ENCODE results near the gene SPATS2. TPM values are rescaled to one million over a fixed set of nuclear protein-coding genes. Genes with fewer than 3 reads are reported as not detected.

The SPATS2 gene
- total and polyA plus RNA-seq, 10 of the 15 experiments (the other 5 are each of a cell fraction or from before 2014, with no cell fraction given): 9.0 to 54.2 (median 27.5) TPM

- ATAC-seq (no peak), FAIRE-seq (no peak), DNase-seq (ENCODE audit: low read depth, low spot score) (no peak)
- Histone ChIP-seq H3K4me2 (ENCODE audit: control insufficient read depth, insufficient read depth) (no peak overlapping the region), H2AFZ (ENCODE audit: control insufficient read depth, low read depth, low read length) (no peak overlapping the region), H4K20me1 (ENCODE audit: control insufficient read depth, insufficient read depth) (no peaks in the 10 kb centered on the region), H3K4me1 (ENCODE audit: control insufficient read depth, insufficient read depth, low read length) (peaks cover 5% of the 10 kb centered on the region), H3K79me2 (ENCODE audit: control insufficient read depth, insufficient read depth, low read length) (no peaks in the 10 kb centered on the region), H3K27ac (ENCODE audit: control insufficient read depth, insufficient read depth) (no peak overlapping the region), H3K9me3 (replicated peaks; ENCODE audit: control insufficient read depth, insufficient read depth, low read length) (no peaks in the 10 kb centered on the region), H3K4me3 (no peak overlapping the region), H3K36me3 (ENCODE audit: control insufficient read depth in 2 of 2, insufficient read depth in 2 of 2, low read length in 1 of 2) (peaks cover 2 to 22% of the 10 kb centered on the region in 2 experiments), H3K27me3 (replicated peaks in 1 of 2; ENCODE audit: control insufficient read depth in 2 of 2, insufficient read depth in 2 of 2, low read length in 1 of 2) (no peaks in the 10 kb centered on the region), H3K9ac (ENCODE audit: control insufficient read depth, insufficient read depth, low read length) (no peak overlapping the region)
- SMC1A ChIA-PET (ENCODE audit: uncharacterized antibody, unreplicated experiment): interaction anchor here (1.1 to 1.4 kb wide), 2 partner anchors 18 to 130 kb away, joined by 3 read pairs; no protein-coding TSS in a partner anchor
- CTCF ChIA-PET: interaction anchor here (1.0 to 1.4 kb wide), 2 partner anchors 92 to 131 kb away, joined by 3 read pairs; no protein-coding TSS in a partner anchor
- RAD21 ChIA-PET (ENCODE audit: unreplicated experiment): no interaction called here
- no TSS peak for BruUV-seq (replicated peaks)
- intact Hi-C loops (cut with micrococcal nuclease; ENCODE audit: unreplicated experiment) (no loop called here), in situ Hi-C loops (cut with MboI) (no loop called here)
- WGBS (ENCODE audit: insufficient coverage, insufficient replicate concordance, low lambda C conversion rate, missing lambda C conversion rate): 95% methylated on average over 3 of the region's 3 CpGs
- no peak for TF ChIP-seq HDAC2 (IDR thresholded peaks at IDR 0.05)
- TF ChIP-seq NFYA (IDR thresholded peaks at IDR 0.05; ENCODE audit: borderline replicate concordance, low read depth, low read length): no peak
- TF ChIP-seq RBBP5 (conservative IDR thresholded peaks at IDR 0.05): no peak
- TF ChIP-seq SIX5 (IDR thresholded peaks at IDR 0.05; ENCODE audit: low read depth, low read length, severe bottlenecking): no peak
- TF ChIP-seq YBX1 (IDR thresholded peaks at IDR 0.05): no peak
- no peak for TF ChIP-seq RCOR1 (conservative IDR thresholded peaks at IDR 0.05; ENCODE audit: low read depth, low read length)
- no peak for TF ChIP-seq NRF1 (conservative IDR thresholded peaks at IDR 0.05; ENCODE audit: low read depth, low read length)
- no peak for TF ChIP-seq RELB (IDR thresholded peaks at IDR 0.05; ENCODE audit: low read depth)
- no peak for TF ChIP-seq ZBTB11 (CRISPR knock-in tag; IDR thresholded peaks at IDR 0.05)
- no peak for TF ChIP-seq HDAC6 (IDR thresholded peaks at IDR 0.05; ENCODE audit: unreplicated experiment)
- no peak for TF ChIP-seq CEBPB (IDR thresholded peaks at IDR 0.05; ENCODE audit: borderline replicate concordance in 1 of 2, low read depth in 2 of 2, low read length in 2 of 2)
- POLR2A ChIA-PET: no interaction called here
Measured at GRCh38 chr12:49489154-49489553, 121.9 kb downstream of the SPATS2 start.
